ENCODE results near the gene HAGHL.

- TF ChIP-seq CTCF (IDR thresholded peaks at IDR 0.05) (peak; percentile 34), ZFX (IDR thresholded peaks at IDR 0.05; ENCODE audit: borderline replicate concordance) (no peak)
Observed at GRCh38 chr16:680967-681745, 45.8 kb upstream of the HAGHL start.

Measured in 22Rv1 (cell line).